H1 (cell line): ENCODE measurements around the gene STK39.

Experiments
- BRCA1 ChIP-seq: IDR thresholded peaks from 2 replicates; pipeline ENCODE4 v1.6.1; 2012; ENCODE audit warnings: low read depth, low read length, improper control_type of control experiment
- CHD7 ChIP-seq: fragments of 300-600 bp; sonication (generic); IDR thresholded peaks from 2 replicates; pipeline ENCODE4 v1.7.1; 2012; ENCODE audit warnings: low read length, moderate library complexity, mild to moderate bottlenecking, inconsistent platforms; ENCODE audit not compliant: insufficient replicate concordance
- CTCF ChIP-seq, 3 experiments: IDR thresholded peaks; 1 replicate in 2 of 3; 2 replicates in 1 of 3; pipeline versions ENCODE4 v1.5.1 to v1.6.1; 2011; ENCODE audit warnings: low read length in 3 of 3, mild to moderate bottlenecking in 3 of 3, inconsistent platforms in 2 of 3, low read depth in 1 of 3, moderate library complexity in 1 of 3; ENCODE audit not compliant: insufficient read depth in 1 of 3; ENCODE audit errors: control extremely low read depth in 1 of 3
- EGR1 ChIP-seq: IDR thresholded peaks from 2 replicates; pipeline ENCODE4 v1.6.1; 2011; ENCODE audit warnings: low read depth, low read length, borderline replicate concordance
- KDM1A ChIP-seq: fragments of 200-600, 300-600 bp; sonication (generic); IDR thresholded peaks from 2 replicates; pipeline ENCODE4 v1.7.1; 2016; ENCODE audit warnings: mild to moderate bottlenecking, low read length, borderline replicate concordance
- MAFK ChIP-seq: IDR thresholded peaks from 2 replicates; pipeline ENCODE4 v1.6.1; 2012; ENCODE audit warnings: low read depth, mild to moderate bottlenecking, improper control_type of control experiment, low read length
- MAX ChIP-seq: IDR thresholded peaks from 2 replicates; pipeline ENCODE4 v1.6.1; 2012; ENCODE audit warnings: inconsistent platforms
- NRF1 ChIP-seq: IDR thresholded peaks from 2 replicates; pipeline ENCODE4 v1.6.1; 2011; ENCODE audit warnings: mild to moderate bottlenecking, low read depth, low read length, improper control_type of control experiment
- POLR2A ChIP-seq, 2 experiments: IDR thresholded peaks; 1 replicate in 1 of 2; 2 replicates in 1 of 2; pipeline ENCODE4 v1.6.1; 2011; ENCODE audit warnings: low read depth in 2 of 2, low read length in 2 of 2, mild to moderate bottlenecking in 2 of 2; ENCODE audit errors: control extremely low read depth in 1 of 2
- POLR2AphosphoS5 ChIP-seq: IDR thresholded peaks from 2 replicates; pipeline ENCODE4 v1.6.1; 2011; ENCODE audit warnings: low read depth, low read length
- RFX5 ChIP-seq: IDR thresholded peaks from 2 replicates; pipeline ENCODE4 v1.6.1; 2011; ENCODE audit warnings: low read depth, low read length, improper control_type of control experiment, borderline replicate concordance
- TAF1 ChIP-seq: IDR thresholded peaks from 2 replicates; pipeline ENCODE4 v1.6.1; 2011; ENCODE audit warnings: mild to moderate bottlenecking, low read depth, low read length
- USF2 ChIP-seq: IDR thresholded peaks from 2 replicates; pipeline ENCODE4 v1.6.1; 2011; ENCODE audit warnings: low read length, improper control_type of control experiment
- ZNF274 ChIP-seq: IDR thresholded peaks from 2 replicates; pipeline ENCODE4 v1.7.0; 2012; ENCODE audit warnings: low read length, borderline replicate concordance; ENCODE audit errors: extremely low read depth

- no peak for TF ChIP-seq EGR1
- TF ChIP-seq POLR2A (IDR thresholded peaks at IDR 0.05; ENCODE audit: control extremely low read depth in 1 of 2, low read depth in 2 of 2, low read length in 2 of 2): no peak
- TF ChIP-seq POLR2AphosphoS5: no peak
- no peak for TF ChIP-seq RFX5
- no peak for TF ChIP-seq CTCF (IDR thresholded peaks at IDR 0.05; ENCODE audit: control extremely low read depth in 1 of 3, insufficient read depth in 1 of 3, low read depth in 1 of 3, low read length in 3 of 3)
- no peak for TF ChIP-seq USF2
- TF ChIP-seq ZNF274: no peak
- TF ChIP-seq TAF1: no peak
- TF ChIP-seq CHD7: no peak
- TF ChIP-seq NRF1: no peak
- no peak for TF ChIP-seq MAX
- TF ChIP-seq MAFK: no peak
- TF ChIP-seq KDM1A: no peak
- TF ChIP-seq BRCA1: no peak
These were observed 289.7 kb downstream of the STK39 start for GRCh38 chr2:167957662-167958061.
